RWPE2 (cell line): Measurements from ENCODE around the gene PRDX1.

Source experiments
- ATAC-seq: fragments of 200-7000 bp; cut with Tn5 transposase; 3 replicates; pipeline ENCODE4 v1.9.1; 2021; ENCODE audit warnings: low read depth
- DNase-seq: peaks from one replicate; pipeline ENCODE4 v3.0.0-alpha.2; 2020; ENCODE audit warnings: low spot score
- H3K27ac ChIP-seq: fragments of 450-650 bp; 2 replicates; pipeline ENCODE4 v1.5.1; 2017; ENCODE audit warnings: mild to moderate bottlenecking; ENCODE audit not compliant: poor library complexity, severe bottlenecking
- H3K27me3 ChIP-seq: fragments of 250-450 bp; sonication (Bioruptor Pico); 2 replicates; pipeline ENCODE4 v1.5.1; 2021; ENCODE audit warnings: mild to moderate bottlenecking, moderate library complexity; ENCODE audit not compliant: insufficient read depth, poor library complexity, severe bottlenecking
- H3K36me3 ChIP-seq: fragments of 250-450 bp; sonication (Bioruptor Pico); 2 replicates; pipeline ENCODE4 v1.5.1; 2020; ENCODE audit warnings: low read depth, mild to moderate bottlenecking, moderate library complexity
- H3K4me1 ChIP-seq: fragments of 250-450 bp; sonication (Bioruptor Pico); 2 replicates; pipeline ENCODE4 v1.5.1; 2021; ENCODE audit warnings: mild to moderate bottlenecking, moderate library complexity; ENCODE audit not compliant: insufficient read depth, poor library complexity, severe bottlenecking
- H3K4me3 ChIP-seq: fragments of 250-450 bp; sonication (Bioruptor Pico); 2 replicates; pipeline ENCODE4 v1.5.1; 2021; ENCODE audit warnings: mild to moderate bottlenecking, moderate library complexity; ENCODE audit not compliant: severe bottlenecking
- H3K9me3 ChIP-seq: fragments of 250-450 bp; sonication (Bioruptor Pico); 2 replicates; pipeline ENCODE4 v1.5.1; 2021; ENCODE audit warnings: mild to moderate bottlenecking, moderate library complexity; ENCODE audit not compliant: severe bottlenecking
- TF ChIP-seq, protein P1 (sequence below): fragments of 450-650 bp; IDR thresholded peaks from one replicate; pipeline ENCODE4 v1.5.1; 2017; ENCODE audit warnings: mild to moderate bottlenecking, moderate library complexity; ENCODE audit not compliant: poor library complexity, severe bottlenecking

The PRDX1 gene

GRCh38 chr1:45510972-45511527, 10.6 kb downstream of the PRDX1 start:
- Histone ChIP-seq H3K27ac (no peak overlapping the region), H3K27me3 (no peaks in the 10 kb centered on the region), H3K36me3 (peaks cover 82% of the 10 kb centered on the region), H3K4me3 (no peak overlapping the region), H3K4me1 (peaks cover 3% of the 10 kb centered on the region), H3K9me3 (no peaks in the 10 kb centered on the region)
- TF ChIP-seq, protein P1, sequence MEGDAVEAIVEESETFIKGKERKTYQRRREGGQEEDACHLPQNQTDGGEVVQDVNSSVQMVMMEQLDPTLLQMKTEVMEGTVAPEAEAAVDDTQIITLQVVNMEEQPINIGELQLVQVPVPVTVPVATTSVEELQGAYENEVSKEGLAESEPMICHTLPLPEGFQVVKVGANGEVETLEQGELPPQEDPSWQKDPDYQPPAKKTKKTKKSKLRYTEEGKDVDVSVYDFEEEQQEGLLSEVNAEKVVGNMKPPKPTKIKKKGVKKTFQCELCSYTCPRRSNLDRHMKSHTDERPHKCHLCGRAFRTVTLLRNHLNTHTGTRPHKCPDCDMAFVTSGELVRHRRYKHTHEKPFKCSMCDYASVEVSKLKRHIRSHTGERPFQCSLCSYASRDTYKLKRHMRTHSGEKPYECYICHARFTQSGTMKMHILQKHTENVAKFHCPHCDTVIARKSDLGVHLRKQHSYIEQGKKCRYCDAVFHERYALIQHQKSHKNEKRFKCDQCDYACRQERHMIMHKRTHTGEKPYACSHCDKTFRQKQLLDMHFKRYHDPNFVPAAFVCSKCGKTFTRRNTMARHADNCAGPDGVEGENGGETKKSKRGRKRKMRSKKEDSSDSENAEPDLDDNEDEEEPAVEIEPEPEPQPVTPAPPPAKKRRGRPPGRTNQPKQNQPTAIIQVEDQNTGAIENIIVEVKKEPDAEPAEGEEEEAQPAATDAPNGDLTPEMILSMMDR: no peak
- no peak for ATAC-seq
- DNase-seq: peak; percentile 7

GRCh38 chr1:45510036-45510971, 11.4 kb downstream of the PRDX1 start:
- Histone ChIP-seq H3K36me3 (peaks cover 76% of the 10 kb centered on the region), H3K4me1 (peaks cover 3% of the 10 kb centered on the region), H3K27ac (no peak overlapping the region), H3K4me3 (no peak overlapping the region), H3K27me3 (no peaks in the 10 kb centered on the region), H3K9me3 (no peaks in the 10 kb centered on the region)
- DNase-seq (peak; percentile 7), ATAC-seq (no peak)
- TF ChIP-seq, protein P1: no peak

DNA sequence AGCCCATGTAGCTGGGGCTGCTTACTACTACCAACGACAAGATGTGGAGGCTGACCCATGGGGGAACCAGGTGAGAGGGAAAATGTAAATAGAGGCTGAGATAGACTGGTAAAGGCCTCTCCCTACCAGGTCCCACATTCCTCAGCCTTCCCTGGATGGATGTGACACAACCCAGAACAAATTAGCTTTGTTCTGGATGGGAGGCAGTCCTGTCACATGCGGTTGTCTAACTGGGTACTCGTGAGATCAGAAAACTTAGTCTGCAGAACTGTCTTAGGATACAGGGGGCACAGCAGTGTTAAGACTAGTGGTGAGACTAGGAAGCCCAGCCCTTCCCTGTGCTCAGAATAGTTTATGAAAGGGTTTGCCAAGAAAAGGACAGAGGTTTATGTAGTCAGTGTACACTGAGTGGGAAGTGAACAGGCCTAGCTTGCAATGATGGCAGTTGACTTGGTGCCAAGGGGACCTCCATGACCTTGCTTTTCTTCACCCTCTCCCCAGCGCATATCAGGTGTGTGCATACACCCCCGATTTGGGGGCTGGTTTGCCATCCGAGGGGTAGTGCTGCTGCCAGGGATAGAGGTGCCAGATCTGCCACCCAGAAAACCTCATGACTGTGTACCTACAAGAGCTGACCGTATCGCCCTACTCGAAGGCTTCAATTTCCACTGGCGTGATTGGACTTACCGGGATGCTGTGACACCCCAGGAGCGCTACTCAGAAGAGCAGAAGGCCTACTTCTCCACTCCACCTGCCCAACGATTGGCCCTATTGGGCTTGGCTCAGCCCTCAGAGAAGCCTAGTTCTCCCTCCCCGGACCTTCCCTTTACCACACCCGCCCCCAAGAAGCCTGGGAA, 13.2 kb downstream of the PRDX1 start:
- TF ChIP-seq, protein P1: no peak
- no peaks in the 10 kb centered on the region for H3K27me3 ChIP-seq
- no peak overlapping the region for H3K27ac ChIP-seq
- no peak overlapping the region for H3K4me3 ChIP-seq
- peaks cover 58% of the 10 kb centered on the region for H3K36me3 ChIP-seq
- no peaks in the 10 kb centered on the region for H3K9me3 ChIP-seq
- DNase-seq (peak; percentile 30), ATAC-seq (peak; percentile 36)
- no peaks in the 10 kb centered on the region for H3K4me1 ChIP-seq

GRCh38 chr1:45507893-45508292, 13.8 kb downstream of the PRDX1 start:
- ATAC-seq: no peak
- Histone ChIP-seq H3K9me3 (no peaks in the 10 kb centered on the region), H3K36me3 (peaks cover 54% of the 10 kb centered on the region), H3K4me1 (no peaks in the 10 kb centered on the region), H3K4me3 (no peak overlapping the region), H3K27ac (no peak overlapping the region), H3K27me3 (no peaks in the 10 kb centered on the region)
- TF ChIP-seq, protein P1: no peak
- DNase-seq: peak; percentile 9
